ENCODE results near the gene ZNFX1. TPM values are rescaled to one million over a fixed set of nuclear protein-coding genes. Genes with fewer than 3 reads are reported as not detected.
"Not testable (repeated sequence)": the region's sequence is repeated elsewhere in the genome, so short reads cannot be mapped to it uniquely, and the experiment has no call there.

Gene ZNFX1
- total RNA-seq, 8 experiments from 2014 or later: 5.7 to 108 (median 15.7) TPM

DNA sequence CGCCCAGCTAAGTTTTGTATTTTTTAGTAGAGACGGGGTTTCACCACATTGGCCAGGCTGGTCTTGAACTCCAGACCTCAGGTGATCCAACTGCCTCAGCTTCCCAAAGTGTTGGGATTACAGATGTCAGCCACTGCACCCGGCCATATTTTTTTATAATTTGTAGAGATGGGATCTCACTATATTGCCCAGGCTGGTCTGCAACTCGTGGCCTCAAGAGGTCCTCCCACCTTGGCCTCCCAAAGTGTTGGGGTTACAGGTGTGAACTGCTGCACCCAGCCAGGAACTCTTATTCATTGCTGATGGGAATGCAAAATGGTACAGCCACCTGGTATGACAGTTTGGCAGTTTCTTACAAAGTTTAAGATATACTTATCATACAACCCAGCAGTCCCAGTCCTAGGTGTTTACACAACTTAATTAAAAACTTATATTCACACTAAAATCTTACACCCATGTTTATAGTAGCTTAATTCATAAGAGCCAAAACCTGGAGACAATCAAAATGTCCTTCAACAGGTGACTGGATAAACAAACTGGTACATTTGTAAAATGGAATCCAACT is 78.0 kb downstream of the ZNFX1 start:
- WGBS, 10 experiments: 0 to 93% (median 80%) methylated on average over 1 to 2 of the region's 4 CpGs; no CpG with 5 or more reads in 2 of the 10 experiments
- H3K27ac ChIP-seq: no peak overlapping the region

DNA sequence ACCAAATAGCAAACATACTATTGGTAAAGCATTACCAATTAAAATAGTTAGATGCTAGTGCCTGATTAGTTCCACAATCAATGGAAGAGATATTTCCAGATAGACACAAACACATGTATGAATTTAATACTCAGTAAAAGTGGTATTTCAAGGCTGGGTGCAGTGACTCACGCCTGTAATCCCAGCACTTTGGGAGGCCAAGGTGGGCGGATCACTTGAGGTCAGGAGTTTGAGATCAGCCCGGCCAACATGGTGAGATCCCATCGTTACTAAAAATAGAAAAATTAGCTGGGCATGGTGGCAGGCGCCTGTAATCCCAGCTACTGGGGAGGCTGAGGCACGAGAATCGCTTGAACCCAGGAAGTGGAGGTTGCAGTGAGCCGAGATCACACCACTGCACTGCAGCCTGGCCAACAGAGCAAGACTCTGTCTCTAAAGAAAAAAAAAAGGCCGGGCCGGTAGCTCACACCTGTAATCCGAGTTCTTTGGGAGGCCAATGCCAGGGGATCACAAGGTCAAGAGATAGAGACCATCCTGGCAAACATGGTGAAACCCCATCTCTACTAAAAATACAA is 84.8 kb downstream of the ZNFX1 start:
- ATAC-seq (replicated peaks in 6 of 8); H3K4me1 ChIP-seq (replicated peaks in 1 of 2); H3K4me3 ChIP-seq; H3K27ac ChIP-seq; in situ Hi-C loops (cut with MboI; ENCODE audit: low pct_unique_long_range_greater_than_20kb in 2 of 9, low sequenced_read_pairs in 9 of 9, unreplicated experiment in 9 of 9): not testable (repeated sequence)
- 0 to 94% (median 82%) methylated on average over 1 to 8 of the region's 11 CpGs; no CpG with 5 or more reads in 3 of the 10 experiments for WGBS, 10 experiments

More for the DNA sequence above, 78.0 kb downstream of the ZNFX1 start:
- Histone ChIP-seq H3K4me1 (replicated peaks in 1 of 2) (no peaks in the 10 kb centered on the region), H3K4me3 (no peak overlapping the region)
- no peak for ATAC-seq (replicated peaks in 6 of 8)
- in situ Hi-C loops (cut with MboI; ENCODE audit: low pct_unique_long_range_greater_than_20kb in 2 of 9, low sequenced_read_pairs in 9 of 9, unreplicated experiment in 9 of 9): no loop called here

Other genes with a start within 250 kb of the ZNFX1 start
- 100 to 1,000 TPM in 2 of 8 experiments, 10 to 100 TPM in 6; 44.5 to 134 (median 66.9) TPM for gene CSE1L, start 231.7 kb downstream of the ZNFX1 start, total RNA-seq
- 10 to 100 TPM; 37.4 to 84.7 (median 61.5) TPM for gene STAU1, start 89.7 kb downstream of the ZNFX1 start, total RNA-seq
- gene DDX27, start 58.6 kb downstream of the ZNFX1 start, total RNA-seq: 10 to 100 TPM; 15.2 to 49.1 (median 23.8) TPM
- 10 to 100 TPM in 1 of 8 experiments, 1 to 10 TPM in 6, under 1 TPM in 1; 0.58 to 11.5 (median 3.1) TPM for gene KCNB1, start 204.6 kb upstream of the ZNFX1 start, total RNA-seq